Measurements from ENCODE around the gene HSPA12B.

Gene HSPA12B

DNA sequence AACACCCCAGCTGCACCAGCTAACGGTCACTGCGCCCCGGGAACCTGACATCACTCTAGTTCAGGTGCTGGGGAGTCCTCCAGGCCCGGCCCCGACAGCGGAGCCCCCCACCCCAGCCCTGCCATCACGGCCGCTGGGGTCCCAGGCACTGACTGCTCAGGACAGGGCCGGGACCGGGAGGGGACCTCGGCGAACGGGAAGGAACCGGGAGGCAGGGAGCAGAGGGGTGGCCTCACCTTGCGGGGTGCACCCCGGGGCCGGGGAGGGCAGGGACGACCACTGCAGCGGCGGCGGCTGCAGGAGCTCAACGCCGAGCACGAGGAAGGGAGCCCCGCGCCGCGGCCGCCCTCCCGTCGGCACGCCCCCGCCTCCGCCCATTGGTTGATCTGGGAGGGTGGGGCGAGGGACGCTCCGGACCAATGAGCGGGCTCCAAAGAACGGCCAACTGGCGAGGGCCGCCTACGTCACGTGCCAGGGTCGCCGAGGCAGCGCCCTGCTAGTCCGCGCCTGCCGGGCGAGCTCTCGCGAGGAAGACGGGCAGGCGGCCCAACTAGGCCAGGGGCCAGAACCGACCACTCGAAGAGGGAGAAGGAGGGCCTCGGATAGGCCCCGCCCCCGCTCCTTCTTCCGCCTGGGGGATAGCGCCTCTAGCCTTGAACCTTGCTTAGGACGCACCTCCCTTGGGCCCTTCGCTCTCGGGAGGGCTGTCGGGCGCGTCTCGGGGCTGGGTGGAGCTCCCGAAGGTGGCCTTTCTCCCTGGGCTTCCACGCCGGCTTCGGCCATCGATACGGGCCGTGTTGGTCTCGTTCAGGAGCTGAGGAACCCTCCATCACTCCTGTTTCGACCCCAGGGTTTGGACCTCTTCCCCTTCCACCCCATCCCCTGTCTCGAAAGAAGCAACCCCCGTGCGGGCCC lies 35.2 kb downstream of the HSPA12B start, which contains the start of gene ADISSP:
ADISSP (minus strand) TSS at position 327 of the 915 bp plus-strand sequence. CDS start 7,653 bp downstream, outside the sequence.
- DNase-seq, result peak; percentile 97

DNA sequence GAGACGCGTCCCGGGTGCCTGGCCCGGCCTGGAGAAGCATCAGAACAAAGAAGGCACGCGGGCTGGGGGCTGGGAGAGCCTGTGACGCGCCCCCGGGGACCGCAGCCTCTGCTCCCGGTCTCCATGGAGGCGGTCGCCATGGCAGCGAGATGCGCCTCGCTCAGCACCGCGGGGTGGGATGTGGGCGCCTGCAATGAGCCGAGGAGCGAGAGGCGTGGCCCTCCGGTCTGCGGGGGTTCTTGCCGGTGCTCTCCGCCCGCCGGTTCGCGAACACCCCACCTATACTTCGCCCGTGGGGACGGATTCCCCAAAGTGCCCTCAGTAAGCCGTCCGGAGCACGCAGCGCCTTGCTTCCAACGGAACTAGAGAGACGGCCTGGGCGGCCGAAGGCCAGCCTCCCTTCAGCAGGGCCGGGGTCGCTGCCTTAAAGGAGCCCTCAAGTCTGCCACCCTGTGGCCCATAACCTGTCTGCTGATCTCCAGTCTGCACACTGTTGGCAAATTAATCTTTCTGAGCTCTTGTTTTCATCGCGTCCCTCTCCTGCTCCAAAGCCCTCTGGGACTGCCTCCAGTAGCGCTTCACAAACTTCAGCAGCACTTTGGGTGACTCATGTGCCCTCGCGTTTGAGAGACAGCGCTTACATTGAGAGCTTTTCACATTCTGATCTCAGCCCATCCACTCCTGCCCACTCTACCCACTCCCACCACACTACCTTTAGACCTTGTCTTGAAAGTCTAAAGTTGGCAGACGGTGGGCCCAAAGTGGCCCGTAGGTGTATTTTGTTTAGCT lies 36.1 kb downstream of the HSPA12B start:
- peak; percentile 46 for DNase-seq

DNA sequence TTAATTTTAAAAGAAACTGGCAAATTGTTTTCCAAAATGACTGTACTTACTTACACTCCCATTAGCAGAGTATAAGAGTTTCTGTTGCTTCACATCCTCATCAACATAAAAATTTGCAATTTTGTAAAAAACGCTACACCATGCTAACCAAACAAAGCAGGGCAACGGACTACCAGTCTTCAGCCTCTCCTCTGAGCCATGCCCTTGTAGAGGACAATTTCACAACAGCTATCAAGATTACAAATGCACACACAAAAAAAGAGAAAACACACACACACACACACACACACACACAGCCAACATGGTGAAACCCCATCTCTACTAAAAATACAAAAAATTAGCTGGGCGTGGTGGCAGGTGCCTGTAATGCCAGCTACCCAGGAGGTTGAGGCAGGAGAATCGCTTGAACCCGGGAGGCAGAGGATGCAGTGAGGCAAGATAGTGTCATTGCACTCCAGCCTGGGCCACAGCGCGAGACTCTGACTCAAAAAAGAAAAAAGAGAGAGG lies 39.1 kb downstream of the HSPA12B start:
- DNase-seq, result no peak

DNA sequence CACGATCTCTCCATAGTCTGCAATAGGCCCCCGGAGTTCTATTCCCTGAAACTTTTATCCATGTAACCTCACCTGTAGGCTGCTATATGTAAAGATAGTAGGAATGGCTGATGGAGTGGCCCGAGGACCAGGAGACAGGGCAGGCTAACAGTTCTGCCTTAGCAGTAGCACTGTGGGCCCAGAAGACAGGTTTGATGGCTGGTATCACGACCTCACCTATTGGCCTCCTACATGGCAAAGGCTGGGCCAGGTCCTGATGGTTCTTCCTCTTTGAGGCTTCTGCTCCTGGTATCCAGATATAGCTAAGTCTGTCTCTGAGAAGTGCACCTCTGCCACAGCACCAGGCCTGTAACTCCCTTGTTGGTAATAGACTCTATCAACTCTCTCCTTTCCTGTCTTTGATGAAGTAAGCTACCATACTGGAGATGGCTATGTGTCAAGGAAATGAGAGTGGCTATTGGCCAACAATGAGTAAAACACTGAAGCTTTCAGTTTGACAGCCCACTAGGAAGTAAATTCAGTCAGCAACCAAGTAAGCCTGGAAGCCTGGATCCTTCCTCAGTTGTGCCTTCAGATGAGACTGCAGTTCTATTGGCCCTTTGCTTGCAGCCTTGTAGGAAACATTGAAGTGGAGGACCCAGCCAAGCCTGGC lies 43.1 kb downstream of the HSPA12B start:
- no peak for DNase-seq

- no peak for DNase-seq
Measured at GRCh38 chr20:3777381-3777715, 44.9 kb downstream of the HSPA12B start.

DNA sequence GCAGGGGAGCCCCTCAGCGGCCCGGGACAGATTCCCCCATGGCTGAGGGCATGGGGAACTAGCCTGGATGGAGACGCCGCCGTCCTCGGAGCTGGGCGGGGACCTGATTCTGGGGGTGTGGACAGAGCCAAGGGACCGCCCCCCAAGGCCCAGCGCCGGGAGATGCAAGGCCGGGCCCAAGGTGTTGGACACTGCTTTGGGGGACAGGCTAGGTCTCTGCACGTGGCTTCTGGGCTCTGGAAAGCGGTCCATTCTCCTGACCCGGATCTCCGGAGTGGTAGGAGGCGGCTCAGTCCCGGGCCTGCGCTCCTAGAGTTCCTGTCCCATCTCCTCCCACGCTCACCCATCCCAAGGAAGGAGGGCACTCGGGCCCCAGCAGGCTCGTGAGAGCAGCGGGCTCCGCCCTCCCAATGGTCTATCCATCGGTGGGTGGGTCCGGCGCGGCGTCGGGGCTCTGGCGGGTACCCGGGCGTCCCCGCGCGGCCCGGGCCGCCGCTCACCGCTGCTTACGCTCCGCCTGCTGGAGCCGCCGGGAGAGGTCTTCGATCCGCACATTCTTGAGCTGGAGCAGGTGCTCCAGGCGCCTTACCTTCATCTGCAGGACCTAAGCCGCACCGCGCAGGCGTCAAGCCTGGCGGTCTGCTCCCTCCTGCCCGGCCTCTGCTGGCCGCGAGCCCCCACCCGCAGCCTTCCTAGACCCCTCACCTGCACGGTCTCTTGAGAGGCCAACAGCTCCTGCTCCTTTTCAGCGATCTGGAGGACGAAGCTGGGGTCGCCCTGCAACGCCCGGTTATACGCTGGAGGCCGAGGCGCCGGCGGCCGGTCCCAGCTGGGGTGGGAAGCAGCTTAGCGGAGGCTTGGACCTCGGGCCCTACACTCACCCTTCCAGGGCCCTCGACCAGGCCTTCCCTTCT lies 45.5 kb downstream of the HSPA12B start:
- DNase-seq, result no peak

GRCh38 chr20:3778976-3779375 lies 46.5 kb downstream of the HSPA12B start:
- DNase-seq, result no peak

- DNase-seq, result peak; percentile 86
Measured at GRCh38 chr20:3781153-3781910, 48.8 kb downstream of the HSPA12B start, which contains the start of gene SPEF1. Gene SPEF1, minus strand, starts transcription at chr20:3781448. Its CDS starts 161 bp downstream, at chr20:3781287.

- no peak for DNase-seq
Measured at GRCh38 chr20:3782597-3782996, 50.1 kb downstream of the HSPA12B start.

DNA sequence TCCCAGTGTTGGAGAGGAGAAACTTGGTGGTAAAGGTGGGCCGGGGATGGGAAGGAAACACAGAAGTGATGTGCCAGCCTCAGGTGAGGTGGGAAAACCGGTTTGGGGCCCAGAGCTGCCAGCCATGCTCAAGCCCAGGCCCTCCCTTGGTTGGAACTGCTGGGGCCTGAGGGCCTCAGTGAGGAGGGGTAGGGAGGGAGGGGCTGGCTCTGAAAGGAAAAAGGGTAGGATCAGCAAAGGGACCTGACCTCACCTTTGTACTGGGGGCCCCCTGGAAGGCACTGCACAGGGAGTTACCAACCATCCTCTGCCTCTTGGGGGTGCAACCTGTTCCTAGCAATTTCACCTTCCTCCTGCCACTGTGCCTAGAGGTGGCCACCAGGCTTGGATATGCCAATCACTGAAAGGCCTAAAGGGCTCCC lies 50.6 kb downstream of the HSPA12B start:
- DNase-seq, result no peak

DNA sequence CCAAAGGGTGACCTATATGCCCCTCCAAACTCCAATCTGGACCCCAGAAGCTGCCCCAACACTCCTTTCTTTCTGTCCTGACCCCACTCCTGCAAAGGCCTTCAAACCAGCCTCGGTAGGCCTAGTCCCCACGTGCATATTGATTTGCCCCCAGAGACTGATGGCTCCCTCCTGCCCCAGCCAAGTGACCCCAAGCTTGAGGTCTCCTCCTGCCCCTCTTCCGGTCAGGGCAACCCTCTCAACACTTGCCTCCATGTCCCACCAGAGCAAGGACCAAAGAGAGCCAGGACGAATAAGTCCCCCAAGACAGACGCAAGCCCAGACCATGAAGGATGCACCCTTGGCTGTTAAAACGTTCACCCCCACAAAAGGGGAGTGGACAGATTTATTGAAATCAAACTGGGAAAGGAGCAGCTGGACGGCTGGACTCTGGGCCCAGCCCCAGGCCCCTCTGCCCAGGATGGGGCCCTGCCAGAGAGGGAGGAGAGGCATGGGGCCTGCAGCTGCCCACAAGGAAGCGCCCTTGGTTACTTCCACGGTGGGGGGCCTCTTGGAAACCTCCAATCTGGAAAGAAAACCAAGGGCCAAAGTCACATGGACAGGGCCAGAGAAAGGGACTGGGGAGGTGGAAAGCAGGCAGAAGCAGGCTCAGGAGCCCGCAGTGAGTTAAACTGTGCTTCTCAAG lies 51.2 kb downstream of the HSPA12B start:
- no peak for DNase-seq

DNA sequence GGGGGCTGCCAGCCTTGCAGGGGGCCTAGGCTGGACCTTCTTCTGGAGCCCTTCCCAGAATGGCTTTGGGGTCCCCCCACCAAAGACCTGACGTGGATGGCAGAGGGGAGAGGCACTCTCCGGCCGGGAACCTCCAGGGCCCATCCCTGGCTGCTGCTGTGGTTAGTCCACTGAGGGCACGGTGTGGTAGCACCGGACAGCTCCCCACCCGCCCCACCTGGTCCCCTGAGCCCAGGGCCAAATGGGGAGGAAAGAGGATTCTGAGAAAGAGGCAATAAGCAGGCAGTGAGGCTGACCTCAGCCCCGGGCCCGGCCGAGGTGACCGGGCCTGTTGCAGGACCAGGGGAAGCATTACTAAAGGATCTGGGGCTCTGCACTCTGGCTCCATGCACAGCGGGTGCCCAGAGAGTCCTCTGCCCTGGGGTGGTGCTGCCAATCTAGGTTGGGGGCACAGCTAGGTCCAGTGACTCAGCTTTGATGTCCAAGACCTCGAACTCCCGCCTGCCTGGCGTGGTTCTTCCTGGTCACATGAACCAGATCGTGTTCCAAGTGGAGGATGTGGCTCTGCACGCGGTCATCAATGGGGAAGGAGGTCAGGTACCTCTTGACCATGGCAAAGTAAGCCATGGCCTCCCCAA lies 51.9 kb downstream of the HSPA12B start:
- DNase-seq, result no peak

- DNase-seq, result no peak
Measured at GRCh38 chr20:3784863-3785239, 52.4 kb downstream of the HSPA12B start.

- no peak for DNase-seq
Measured at GRCh38 chr20:3785240-3786125, 53.0 kb downstream of the HSPA12B start.

DNA sequence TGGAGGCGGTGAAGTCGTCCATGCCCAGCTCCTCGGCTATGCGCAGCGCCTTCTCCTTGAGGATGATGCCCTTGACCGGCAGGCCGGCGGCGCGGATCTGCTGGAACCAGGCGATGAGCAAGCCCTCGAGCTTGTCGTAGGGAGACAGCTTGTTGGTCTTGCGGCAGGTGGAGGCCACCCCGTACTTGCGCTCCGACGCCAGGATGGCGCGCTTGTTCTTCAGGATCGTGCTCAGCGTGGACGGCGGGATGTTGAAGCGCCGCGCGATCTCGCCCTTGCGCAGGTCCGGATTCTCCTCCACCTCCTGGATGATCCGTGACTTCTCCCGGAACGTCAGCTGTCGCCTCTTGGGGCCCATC lies 53.6 kb downstream of the HSPA12B start:
- peak; percentile 49 for DNase-seq

DNA sequence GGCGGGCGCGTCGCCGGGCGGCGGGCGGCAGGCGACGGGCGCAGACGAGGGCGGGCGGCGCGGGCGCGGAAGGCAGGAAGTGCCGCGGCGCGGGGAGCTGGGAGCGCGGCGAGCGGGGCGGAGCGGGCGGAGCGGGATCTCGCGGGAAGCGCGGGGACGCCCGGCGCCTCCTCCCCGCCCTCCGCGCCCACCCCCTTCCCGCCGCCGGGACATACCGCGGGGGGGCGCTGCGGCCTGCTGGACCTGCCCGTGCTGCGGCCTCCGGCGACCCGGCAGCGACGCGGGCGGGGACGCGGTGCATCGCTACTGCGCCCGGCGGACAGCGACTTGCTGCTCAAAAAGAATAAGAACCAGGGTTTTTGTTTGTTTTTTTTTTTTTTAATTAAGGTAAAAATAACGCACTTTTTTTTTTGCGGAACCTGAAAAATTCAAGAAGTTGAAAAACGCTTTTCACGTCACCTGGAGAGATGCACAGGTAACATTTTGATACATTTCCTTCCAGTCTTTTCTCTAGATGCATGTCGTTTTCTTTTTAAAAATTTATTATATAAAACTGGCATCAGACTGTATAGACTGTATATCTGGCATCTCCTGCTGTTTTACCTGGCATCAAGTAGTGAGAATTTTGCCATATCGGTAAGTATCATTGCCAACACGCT lies 54.3 kb downstream of the HSPA12B start, which contains the start of gene CENPB:
CENPB (minus strand) TSS at position 76 of the 659 bp plus-strand sequence. CDS start 257 bp downstream, outside the sequence.
- peak; percentile 83 for DNase-seq

DNA sequence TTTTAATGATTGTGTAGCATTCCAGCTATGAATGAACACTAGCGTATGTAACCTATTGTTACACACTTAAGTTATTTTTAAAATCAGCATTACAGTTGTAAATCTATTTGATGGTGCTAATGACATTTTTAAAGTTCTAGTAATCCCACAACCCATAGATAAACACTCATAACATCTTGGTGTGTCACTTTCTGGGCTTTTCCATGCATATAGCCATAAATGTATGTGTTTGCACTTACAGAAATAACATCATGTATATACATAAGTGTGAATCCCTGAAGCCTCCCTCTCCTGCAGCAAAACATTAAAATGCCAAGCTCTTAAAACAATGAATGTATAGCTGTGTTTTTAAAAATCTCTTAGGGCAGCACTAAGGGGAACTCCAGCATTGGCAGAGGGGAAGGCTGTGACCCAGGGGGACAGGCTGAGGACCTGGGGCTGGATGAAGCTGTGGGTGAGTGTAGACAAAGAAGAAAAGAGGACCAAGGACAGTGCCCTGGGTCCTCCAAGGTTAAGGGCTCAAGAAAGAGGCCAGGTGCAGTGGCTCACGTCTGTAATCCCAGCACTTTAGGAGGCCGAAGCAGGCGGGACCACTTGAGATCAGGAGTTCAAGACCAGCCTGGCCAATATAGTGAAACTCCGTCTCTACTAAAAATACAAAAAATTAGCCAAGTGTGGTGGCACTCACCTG lies 55.0 kb downstream of the HSPA12B start:
- no peak for DNase-seq

- DNase-seq, result no peak
Measured at GRCh38 chr20:3788685-3789155, 56.2 kb downstream of the HSPA12B start.

Measured in NCI-H774 (cell line).